GM19324 (cell line): ENCODE data around the gene CHAT.

Experiments used
- ATAC-seq: cut with Tn5 transposase; IDR thresholded peaks from one replicate; pipeline ENCODE4 v1.9.1; 2021; ENCODE audit warnings: mild to moderate bottlenecking, moderate library complexity; ENCODE audit not compliant: unreplicated experiment, low FRiP score

CHAT gene

GRCh38 chr10:49650724-49651034, 36.8 kb downstream of the CHAT start:
- no peak for ATAC-seq

GRCh38 chr10:49651039-49651835, 37.4 kb downstream of the CHAT start:
- no peak for ATAC-seq

- no peak for ATAC-seq
Observed at GRCh38 chr10:49651917-49652316, 38.1 kb downstream of the CHAT start.

- no peak for ATAC-seq
Observed at GRCh38 chr10:49652421-49653272, 38.8 kb downstream of the CHAT start.

- no peak for ATAC-seq
Observed at GRCh38 chr10:49653273-49653929, 39.6 kb downstream of the CHAT start.

- ATAC-seq = no peak
Observed at GRCh38 chr10:49654036-49654693, 40.3 kb downstream of the CHAT start.

- ATAC-seq = no peak
Observed at GRCh38 chr10:49655099-49655498, 41.3 kb downstream of the CHAT start.

- no peak for ATAC-seq
Observed at GRCh38 chr10:49656845-49657493, 43.1 kb downstream of the CHAT start.

- no peak for ATAC-seq
Observed at GRCh38 chr10:49657606-49658005, 43.8 kb downstream of the CHAT start.

- no peak for ATAC-seq
Observed at GRCh38 chr10:49661140-49661856, 47.5 kb downstream of the CHAT start.

GRCh38 chr10:49662169-49662830, 48.5 kb downstream of the CHAT start:
- ATAC-seq = no peak

GRCh38 chr10:49663596-49663995, 49.8 kb downstream of the CHAT start:
- no peak for ATAC-seq

- no peak for ATAC-seq
Observed at GRCh38 chr10:49664006-49664841, 50.4 kb downstream of the CHAT start.

- no peak for ATAC-seq
Observed at GRCh38 chr10:49664842-49665355, 51.1 kb downstream of the CHAT start.

GRCh38 chr10:49666054-49666615, 52.3 kb downstream of the CHAT start:
- no peak for ATAC-seq

GRCh38 chr10:49666685-49667084, 52.8 kb downstream of the CHAT start:
- no peak for ATAC-seq

GRCh38 chr10:49667991-49668390, 54.2 kb downstream of the CHAT start:
- no peak for ATAC-seq

GRCh38 chr10:49668684-49669083, 54.8 kb downstream of the CHAT start:
- no peak for ATAC-seq
